Heart left ventricle (tissue), 16 donors: ENCODE measurements around the gene YWHAE. TPM values are rescaled to one million over a fixed set of nuclear protein-coding genes. Genes with fewer than 3 reads are reported as not detected.
"Not testable (repeated sequence)": the region's sequence is repeated elsewhere in the genome, so short reads cannot be mapped to it uniquely, and the experiment has no call there.

Source experiments
- ATAC-seq, 4 donors: fragments of 200-7000 bp; cut with Tn5 transposase; one replicate each; pipeline ENCODE4 v1.9.1; 2020 to 2022; ENCODE audit warnings: moderate library complexity in 4 of 4, mild to moderate bottlenecking in 3 of 4, moderate number of reproducible peaks in 1 of 4
- DNase-seq, 5 donors: peaks; one replicate each; pipeline ENCODE4 v3.0.0-alpha.2; 2020
- H3K27ac ChIP-seq, 12 donors: fragments of 200-600 bp; sonication (generic) in 4 of 12; one replicate each; pipeline versions ENCODE4 v1.5.0 to v1.8.0; 2016 to 2022; ENCODE audit warnings: mild to moderate bottlenecking in 2 of 12
- H3K27me3 ChIP-seq, 9 donors: fragments of 200-600 bp; sonication (generic) in 2 of 9; one replicate each; pipeline versions ENCODE4 v1.5.1 to v1.8.0; 2016 to 2022; ENCODE audit warnings: mild to moderate bottlenecking in 3 of 9
- H3K36me3 ChIP-seq, 9 donors: fragments of 200-600 bp; sonication (generic) in 2 of 9; one replicate each; pipeline versions ENCODE4 v1.5.0 to v1.8.0; 2018 to 2022; ENCODE audit warnings: mild to moderate bottlenecking in 2 of 9
- H3K4me1 ChIP-seq, 12 donors: fragments of 200-600 bp; sonication (generic) in 4 of 12; one replicate each; pipeline versions ENCODE4 v1.5.0 to v1.8.0; 2016 to 2022; ENCODE audit warnings: mild to moderate bottlenecking in 3 of 12
- H3K4me3 ChIP-seq, 12 donors: fragments of 200-600 bp; sonication (generic) in 4 of 12; one replicate each; pipeline versions ENCODE4 v1.5.0 to v1.8.0; 2017 to 2022; ENCODE audit warnings: mild to moderate bottlenecking in 9 of 12, moderate library complexity in 4 of 12
- H3K9me3 ChIP-seq, 12 donors: fragments of 200-600 bp; sonication (generic) in 4 of 12; one replicate each; pipeline versions ENCODE4 v1.5.0 to v1.8.0; 2016 to 2022; ENCODE audit warnings: mild to moderate bottlenecking in 1 of 12
- CTCF ChIP-seq, 12 donors: fragments of 200-600 bp; sonication (generic) in 4 of 12; IDR thresholded peaks; one replicate each; pipeline versions ENCODE4 v1.5.0 to v1.8.0; 2018 to 2022; ENCODE audit warnings: antibody characterized with exemption in 12 of 12, mild to moderate bottlenecking in 5 of 12
- POLR2A ChIP-seq, 2 donors: fragments of 450-650 bp; IDR thresholded peaks; one replicate each; pipeline ENCODE4 v1.6.1; 2017; ENCODE audit warnings: antibody characterized with exemption in 2 of 2, mild to moderate bottlenecking in 2 of 2, moderate library complexity in 2 of 2
- WGBS, 4 donors: extraction: QIAGEN DNeasy Blood & Tissue Kit in 2 of 4; methylation state at CpG; one replicate each; pipeline versions ENCODE4 v1.1.5 to v1.1.7; 2013 to 2018; 5-methylcytosine and 5-hydroxymethylcytosine counted together
- intact Hi-C, 10 donors: fragments of 100-400 bp; cut with DNase I; formaldehyde crosslinking; loops; one replicate each; pipeline versions ENCODE4 v1.11.1 to v1.14.2; 2022
- polyA plus RNA-seq, 2 donors: library from polyadenylated mRNA; stranded (reverse); fragments of 200-250 nt; gene quantifications; one replicate each; pipeline ENCODE4 v1.2.3, GENCODE V29; 2013
- total RNA-seq, 9 donors: library from RNA; depleted of rRNA in 2 of 9; stranded (reverse); fragments of >200 nt in 2 of 9; fragmentation: NEBNext Ultra II Directional in 3 of 9; extraction: Animal tissue kit (Norgen Biotek cat#: 25700) in 3 of 9; gene quantifications; one replicate each; pipeline versions ENCODE4 v1.1.0 to v1.2.4, GENCODE V29; 2016 to 2023
- donor health status: ischemic (EF 13 %, LVEDD 7.1; RV severe dilation, severe dysfunction).
- donor health status: healthy with polysubstance abuse.
- donor health status: DM: no; HTN: yes; CAD: no.
- donor health status: DM: no; HTN: no; CAD: no.
- donor health status: ischemic (EF 25% LVEDD 6.9; RV normal size, moderate dysfunction).
- donor health status: ischemic (EF 25% LVEDD 5.7; RV mildly dilated, moderate dysfunction).
- donor health status: healthy.
- donor health status: DM: yes; HTN: yes; CAD: no.
- donor health status: ischemic (EF 35%, LVEDD 5.7; RV mildly dilated, moderate dysfunction).
- donor health status: nonischemic (EF 11% LVEDD 7.7; RV severe dilation, severe dysfunction).
- donor health status: DM: yes; HTN: yes; CAD: no.
- donor health status: PGD.
- donor health status: ischemic (EF 29% LVEDD 5.4; RV normal size, mild dysfunction).
- donor health status: nonischemic (EF 23%, LVEDD 6.1; RV moderate dilation, normal function).

YWHAE gene
- total and polyA plus RNA-seq, 11 donors = 401 to 1,150 (median 618) TPM

DNA sequence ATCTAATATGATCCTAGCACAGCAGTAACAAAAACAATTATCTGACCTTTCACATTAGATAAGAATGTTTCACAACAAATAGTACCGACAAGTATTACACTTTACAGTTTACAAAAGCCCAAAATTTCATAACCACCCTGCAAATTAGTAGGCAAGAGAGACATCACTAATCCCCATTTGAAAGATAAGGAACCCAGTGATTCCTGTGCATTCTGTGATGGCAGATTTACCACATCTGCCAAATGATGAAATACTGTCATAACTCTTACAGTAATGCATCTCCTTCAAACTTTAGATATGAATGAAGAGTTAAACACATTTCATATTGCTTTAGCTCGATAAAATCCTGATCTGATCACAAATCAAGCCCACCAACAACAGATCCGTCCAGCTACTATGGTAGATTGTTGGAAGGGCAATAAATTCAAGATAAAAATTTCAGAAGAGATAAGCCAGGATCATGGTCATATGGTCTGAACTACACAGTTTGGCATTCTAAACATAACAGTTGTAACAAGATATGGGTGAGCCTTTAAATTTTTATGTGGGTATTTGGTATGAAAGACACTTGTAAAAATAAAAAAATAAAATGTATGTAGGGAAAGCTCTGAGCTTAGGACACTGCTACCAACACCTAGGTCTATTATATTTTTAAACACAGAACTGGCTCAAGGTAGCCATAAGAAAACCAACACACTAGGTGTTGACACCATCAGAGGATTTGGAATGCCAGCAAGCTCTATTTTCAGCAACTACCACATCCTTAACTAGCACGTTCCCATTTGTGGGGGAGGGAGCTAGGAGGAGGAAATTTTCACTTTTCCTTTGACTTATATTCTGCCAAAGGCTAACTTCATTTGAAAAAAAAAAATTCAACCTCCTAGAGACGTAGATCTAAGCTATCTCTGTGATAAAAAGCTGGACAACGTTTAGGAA lies 9.3 kb downstream of the YWHAE start:
- peak; percentile 74 to 91 (median 82) for ATAC-seq
- Histone ChIP-seq H3K27me3 (no peaks in the 10 kb centered on the region), H3K9me3 (no peaks in the 10 kb centered on the region), H3K36me3 (peaks cover 0 to 4% (median 0%) of the 10 kb centered on the region in 9 donors), H3K27ac (peak overlapping the region; percentile 50 to 80 (median 72)), H3K4me3 (peak overlapping the region in 8 of 12 donors; percentile 1 to 24 (median 10)), H3K4me1 (peaks cover 16 to 97% (median 89%) of the 10 kb centered on the region in 12 donors)
- intact Hi-C loops = loop anchor here in 2 of 10 donors (10.0 kb wide), 2 partner anchors 64 to 124 kb away; partner anchors contain the start of genes CRK (in 1 of the 2) and INPP5K (in 1 of the 2)
- 7 to 12% (median 8%) methylated on average over 6 of the region's 6 CpGs for WGBS, 4 donors
- DNase-seq = peak in 1 of 5 donors; percentile 33
- no peak for TF ChIP-seq POLR2A (IDR thresholded peaks at IDR 0.05)
- TF ChIP-seq CTCF (IDR thresholded peaks at IDR 0.05) = no peak

- H3K27me3 ChIP-seq, H3K4me3 ChIP-seq, DNase-seq, H3K9me3 ChIP-seq, intact Hi-C loops, H3K36me3 ChIP-seq, ATAC-seq: not testable (repeated sequence)
- Histone ChIP-seq H3K27ac (peak overlapping the region in 2 of 12 donors; percentile 6 to 50), H3K4me1 (peaks cover 8 to 99% (median 92%) of the 10 kb centered on the region in 12 donors)
- WGBS, 4 donors = 58 to 68% (median 60%) methylated on average over 21 to 22 of the region's 22 CpGs
These were observed 12.4 kb downstream of the YWHAE start for GRCh38 chr17:1387490-1388227.

DNA sequence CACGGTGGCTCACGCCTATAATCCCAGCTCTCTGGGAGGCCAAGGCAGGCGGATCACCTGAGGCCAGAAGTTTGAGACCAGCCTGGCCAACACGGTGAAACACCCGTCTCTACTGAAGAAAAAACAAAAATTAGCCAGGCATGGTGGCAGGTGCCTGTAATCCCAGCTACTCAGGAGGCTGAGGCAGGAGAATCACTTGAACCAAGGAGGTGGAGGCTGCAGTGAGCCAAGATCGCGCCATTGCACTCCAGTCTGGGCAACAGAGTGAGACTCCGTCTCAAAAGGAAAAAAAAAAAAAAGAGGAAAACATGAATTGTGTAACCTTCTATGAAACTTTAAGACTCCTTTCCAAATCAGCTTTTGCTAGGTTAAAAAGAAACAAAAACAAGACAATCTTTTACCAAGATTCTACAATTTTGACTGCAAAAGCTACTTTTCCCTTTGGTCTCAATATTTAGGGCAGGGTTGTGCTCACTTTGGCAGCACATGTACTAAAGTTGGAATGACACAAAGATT lies 13.3 kb downstream of the YWHAE start:
- ATAC-seq, H3K27me3 ChIP-seq, DNase-seq, H3K9me3 ChIP-seq, H3K4me3 ChIP-seq, H3K36me3 ChIP-seq, intact Hi-C loops: not testable (repeated sequence)
- WGBS, 4 donors = 71 to 88% (median 79%) methylated on average over 8 of the region's 8 CpGs
- Histone ChIP-seq H3K4me1 (peaks cover 2 to 98% (median 87%) of the 10 kb centered on the region in 12 donors), H3K27ac (peak overlapping the region in 5 of 12 donors; percentile 17 to 50 (median 30))

DNA sequence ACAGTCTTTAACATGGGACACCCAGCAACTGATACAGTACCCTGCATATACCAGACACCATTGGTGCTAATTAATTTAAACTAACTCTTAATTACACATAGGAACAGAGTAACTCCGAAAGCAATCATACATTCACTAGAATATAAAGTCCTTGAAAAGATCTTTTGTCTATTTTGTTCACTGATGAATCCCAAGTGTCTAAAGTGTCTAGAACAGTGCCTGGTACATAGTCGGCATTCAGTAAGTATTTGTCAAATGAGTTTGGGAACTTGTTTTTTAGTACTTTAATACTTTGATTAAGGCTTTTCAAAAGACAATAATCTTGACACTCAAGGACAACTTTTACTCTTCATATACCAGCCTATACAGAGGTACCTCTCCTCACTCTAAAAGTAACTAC lies 13.8 kb downstream of the YWHAE start:
- WGBS, 4 donors = 65 to 82% (median 73%) methylated on average over 2 of the region's 2 CpGs
- Histone ChIP-seq H3K36me3 (peaks cover 0 to 4% (median 0%) of the 10 kb centered on the region in 9 donors), H3K27me3 (no peaks in the 10 kb centered on the region), H3K4me3 (no peak overlapping the region), H3K9me3 (no peaks in the 10 kb centered on the region), H3K4me1 (peaks cover 2 to 98% (median 87%) of the 10 kb centered on the region in 12 donors), H3K27ac (peak overlapping the region in 4 of 12 donors; percentile 17 to 50 (median 34))
- TF ChIP-seq CTCF (IDR thresholded peaks at IDR 0.05) = no peak
- TF ChIP-seq POLR2A (IDR thresholded peaks at IDR 0.05) = no peak
- no peak for ATAC-seq
- intact Hi-C loops = no loop called here
- no peak for DNase-seq
